HFFc6 (cell line): ENCODE results near the gene LRRC8A. TPM values are rescaled to one million over a fixed set of nuclear protein-coding genes. Genes with fewer than 3 reads are reported as not detected.
"Not testable (repeated sequence)": the region's sequence is repeated elsewhere in the genome, so short reads cannot be mapped to it uniquely, and the experiment has no call there.

ENCODE experiments used
- DNase-seq: peaks from one replicate; pipeline ENCODE4 v3.0.0-alpha.2; 2018
- H3K27ac Mint-ChIP-seq: 2 replicates; pipeline ENCODE4 v1.8.0; 2020; ENCODE audit warnings: mild to moderate bottlenecking, mixed read lengths
- H3K27me3 Mint-ChIP-seq: 2 replicates; pipeline ENCODE4 v1.8.0; 2021; ENCODE audit warnings: mild to moderate bottlenecking, moderate library complexity, mixed read lengths; ENCODE audit not compliant: insufficient read depth
- H3K36me3 Mint-ChIP-seq: 2 replicates; pipeline ENCODE4 v1.8.0; 2021; ENCODE audit warnings: low read depth, mixed read lengths
- H3K4me1 Mint-ChIP-seq: 2 replicates; pipeline ENCODE4 v1.8.0; 2020; ENCODE audit warnings: low read depth, mixed read lengths
- H3K4me3 Mint-ChIP-seq: 2 replicates; pipeline ENCODE4 v1.8.0; 2020; ENCODE audit warnings: mild to moderate bottlenecking, moderate library complexity, mixed read lengths
- H3K9me3 Mint-ChIP-seq: 2 replicates; pipeline ENCODE4 v1.8.0; 2020; ENCODE audit warnings: mild to moderate bottlenecking, mixed read lengths
- CTCF ChIP-seq: fragments of 200-600 bp; sonication (generic); IDR thresholded peaks from 2 replicates; pipeline ENCODE4 v1.5.0; 2021; ENCODE audit warnings: antibody characterized with exemption, mild to moderate bottlenecking
- total RNA-seq, 6 experiments: library from RNA; stranded (reverse); fragmentation: NEBNext Ultra II Directional; extraction: Animal tissue kit (Norgen Biotek cat#: 25700); gene quantifications; 2 replicates in 1 of 6; 3 replicates in 5 of 6; pipeline ENCODE4 v1.2.3, GENCODE V29; 2021

Gene LRRC8A
- total RNA-seq, 6 experiments from 2014 or later, result 37.8 to 51.9 (median 39.6) TPM

- peaks cover 17% of the 10 kb centered on the region for H3K36me3 Mint-ChIP-seq
- H3K9me3 Mint-ChIP-seq, result no peaks in the 10 kb centered on the region
- DNase-seq, result peak; percentile 87
- peak within 1 kb of the TSS; percentile 97 for H3K27ac Mint-ChIP-seq
- peaks cover 23% of the 10 kb centered on the region for H3K4me1 Mint-ChIP-seq
- no peak for TF ChIP-seq CTCF
- H3K4me3 Mint-ChIP-seq, result peak within 1 kb of the TSS; percentile 99
- peaks cover 5% of the 10 kb centered on the region for H3K27me3 Mint-ChIP-seq
Observed at GRCh38 chr9:128947527-128948301, 65.8 kb downstream of the LRRC8A start, which contains the start of the genes DOLK and NUP188. DOLK (minus strand) TSS chr9:128947603; CDS start chr9:128947303, 300 bp downstream. NUP188 (plus strand) TSS chr9:128947699; CDS start chr9:128947720, 21 bp downstream.

- H3K27ac Mint-ChIP-seq, result not testable (repeated sequence)
Observed at GRCh38 chr9:128961403-128961802, 79.5 kb downstream of the LRRC8A start.

More at GRCh38 chr9:128961403-128961802, 79.5 kb downstream of the LRRC8A start:
- DNase-seq, H3K4me3 Mint-ChIP-seq, H3K9me3 Mint-ChIP-seq, H3K27me3 Mint-ChIP-seq, H3K4me1 Mint-ChIP-seq: not testable (repeated sequence)
- peaks cover 13% of the 10 kb centered on the region for H3K36me3 Mint-ChIP-seq

Other genes with a start within 250 kb of the LRRC8A start
- gene DYNC2I2, start 225.3 kb upstream of the LRRC8A start, total RNA-seq, result 10 to 100 TPM; 34.5 to 51.7 (median 49.9) TPM
- 100 to 1,000 TPM; 297 to 358 (median 343) TPM for gene SET, start 192.9 kb upstream of the LRRC8A start, total RNA-seq
- gene PKN3, start 179.6 kb upstream of the LRRC8A start, total RNA-seq, result 1 to 10 TPM; 1.9 to 5.6 (median 3.5) TPM
- gene ZDHHC12, start 158.0 kb upstream of the LRRC8A start, total RNA-seq, result 10 to 100 TPM; 48.1 to 54.6 (median 53.1) TPM
- 10 to 100 TPM; 32.5 to 47.6 (median 37.8) TPM for gene ZER1, start 110.2 kb upstream of the LRRC8A start, total RNA-seq
- gene TBC1D13, start 94.9 kb upstream of the LRRC8A start, total RNA-seq, result 10 to 100 TPM; 28.0 to 34.7 (median 30.3) TPM
- 10 to 100 TPM; 16.0 to 23.7 (median 17.0) TPM for gene ENDOG, start 63.6 kb upstream of the LRRC8A start, total RNA-seq
- 10 to 100 TPM; 33.2 to 46.8 (median 38.2) TPM for gene SPOUT1, start 52.3 kb upstream of the LRRC8A start, total RNA-seq
- 1 to 10 TPM; 6.7 to 9.0 (median 8.3) TPM for gene KYAT1, start 183 bp upstream of the LRRC8A start, total RNA-seq
- 10 to 100 TPM in 3 of 6 experiments, 1 to 10 TPM in 3; 6.8 to 13.9 (median 10.0) TPM for gene PHYHD1, start 38.8 kb downstream of the LRRC8A start, total RNA-seq
- gene DOLK, start 65.5 kb downstream of the LRRC8A start, total RNA-seq, result 10 to 100 TPM; 27.8 to 34.4 (median 31.6) TPM
- gene NUP188, start 65.6 kb downstream of the LRRC8A start, total RNA-seq, result 10 to 100 TPM; 42.1 to 58.2 (median 54.2) TPM
- 10 to 100 TPM; 38.1 to 56.1 (median 42.7) TPM for gene SH3GLB2, start 146.2 kb downstream of the LRRC8A start, total RNA-seq
- 10 to 100 TPM; 20.2 to 30.2 (median 22.2) TPM for gene MIGA2, start 154.5 kb downstream of the LRRC8A start, total RNA-seq
- gene DOLPP1, start 199.0 kb downstream of the LRRC8A start, total RNA-seq, result 10 to 100 TPM; 13.9 to 20.8 (median 15.6) TPM
- gene CRAT, start 228.7 kb downstream of the LRRC8A start, total RNA-seq, result 10 to 100 TPM; 35.5 to 50.2 (median 42.6) TPM
- gene PTPA, start 229.3 kb downstream of the LRRC8A start, total RNA-seq, result 100 to 1,000 TPM; 153 to 170 (median 162) TPM